NT2/D1 (cell line): ENCODE measurements around the gene CAPN3.

Source experiments
- SUZ12 ChIP-seq: IDR thresholded peaks from 2 replicates; pipeline ENCODE4 v1.6.1; 2011; ENCODE audit not compliant: insufficient read length, insufficient read depth; ENCODE audit errors: extremely low read depth
- YY1 ChIP-seq: IDR thresholded peaks from 2 replicates; pipeline ENCODE4 v1.6.1; 2011; ENCODE audit not compliant: insufficient read length, insufficient read depth
- ZNF274 ChIP-seq: IDR thresholded peaks from 2 replicates; pipeline ENCODE4 v1.6.1; 2011; ENCODE audit warnings: mild to moderate bottlenecking, low read depth, low read length

DNA sequence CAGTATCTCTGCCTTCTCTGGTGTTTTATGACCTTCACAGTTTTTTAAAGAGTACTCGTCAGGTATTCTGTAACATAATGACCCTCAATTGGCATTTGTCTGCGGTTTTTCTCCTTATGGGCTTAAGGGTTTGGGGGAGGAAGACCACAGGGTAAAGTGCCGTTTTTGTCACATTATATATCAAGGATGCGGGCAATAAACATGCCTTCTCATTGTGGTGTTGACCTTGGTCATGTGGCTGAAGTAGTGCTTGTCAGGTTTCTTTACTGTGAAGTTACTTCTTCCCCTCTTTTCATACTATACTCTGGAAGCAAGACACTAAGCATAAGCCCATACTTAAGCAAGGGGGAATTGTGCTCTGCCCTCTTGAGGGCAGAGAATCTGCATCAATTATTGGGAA, 16.6 kb downstream of the CAPN3 start:
- no peak for TF ChIP-seq ZNF274
- TF ChIP-seq YY1 = no peak
- no peak for TF ChIP-seq SUZ12
